ENCODE data around the gene CACNA1D. TPM values are rescaled to one million over a fixed set of nuclear protein-coding genes. Genes with fewer than 3 reads are reported as not detected.
A peak's percentile ranks its signal among the peaks of the same experiment; 100 is the strongest.
"Not testable (repeated sequence)": the region's sequence is repeated elsewhere in the genome, so short reads cannot be mapped to it uniquely, and the experiment has no call there.

CACNA1D gene
- total and polyA plus RNA-seq, 2 donors = 0.57 to 0.66 TPM

DNA sequence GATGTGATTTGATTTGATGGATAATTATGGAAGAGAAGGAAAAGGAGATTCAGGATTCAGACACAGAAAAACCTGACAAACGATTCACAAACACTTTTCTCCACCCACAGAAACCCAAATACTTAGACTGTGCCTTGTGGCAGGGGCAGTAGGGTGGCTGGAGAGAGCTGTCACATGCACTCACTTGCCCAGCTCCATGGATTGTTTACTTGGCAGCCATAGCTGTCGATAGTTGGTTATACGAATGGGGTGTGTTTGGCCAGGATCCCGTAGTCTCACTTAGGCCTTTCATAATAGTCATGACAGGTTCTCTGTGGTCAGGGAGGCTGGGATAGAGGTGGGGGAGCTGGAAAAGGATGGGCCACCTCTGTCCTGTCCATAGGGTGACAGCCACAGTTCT, 76.9 kb downstream of the CACNA1D start:
- Histone ChIP-seq H3K36me3 (ENCODE audit: control insufficient read depth in 2 of 2, insufficient read depth in 2 of 2, low read length in 1 of 2) (no peaks in the 10 kb centered on the region), H3K4me3 (ENCODE audit: low read length in 2 of 2) (no peak overlapping the region), H3K27ac (ENCODE audit: low read depth in 1 of 2, low read length in 1 of 2) (no peak overlapping the region), H3K27me3 (ENCODE audit: control insufficient read depth in 2 of 2, insufficient read depth in 1 of 2, low read length in 1 of 2) (no peaks in the 10 kb centered on the region), H3K4me1 (ENCODE audit: control insufficient read depth in 2 of 2, insufficient read depth in 2 of 2, low read length in 2 of 2) (no peaks in the 10 kb centered on the region), H3K9me3 (ENCODE audit: control insufficient read depth in 2 of 2, insufficient read depth in 1 of 2, low read length in 1 of 2) (no peaks in the 10 kb centered on the region)
- DNase-seq (ENCODE audit: low read depth in 6 of 9, low spot score in 9 of 9) = no peak
- 90% methylated on average over 4 of the region's 4 CpGs for WGBS

DNA sequence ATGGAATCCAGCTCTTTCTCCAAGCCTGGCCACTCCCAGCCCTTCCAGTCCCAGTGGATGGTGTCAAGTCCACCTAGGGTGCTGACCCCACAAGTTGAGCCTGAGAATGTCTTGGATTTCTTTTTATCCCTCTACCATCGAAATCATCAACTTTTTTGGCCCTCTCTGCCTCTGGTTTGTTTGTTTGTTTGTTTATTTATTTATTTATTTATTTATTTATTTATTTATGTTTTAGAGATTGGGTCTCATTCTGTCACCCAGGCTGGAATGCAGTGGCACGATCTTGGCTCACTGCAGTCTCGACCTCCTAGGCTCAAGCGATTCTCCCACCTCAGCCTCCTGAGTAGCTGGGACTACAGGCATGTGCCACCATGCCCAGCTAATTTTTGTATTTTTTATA, 77.8 kb downstream of the CACNA1D start:
- not testable (repeated sequence) for DNase-seq (ENCODE audit: low read depth in 6 of 9, low spot score in 9 of 9); H3K27ac ChIP-seq (ENCODE audit: low read depth in 1 of 2, low read length in 1 of 2); H3K4me3 ChIP-seq (ENCODE audit: low read length in 2 of 2); H3K36me3 ChIP-seq (ENCODE audit: control insufficient read depth in 2 of 2, insufficient read depth in 2 of 2, low read length in 1 of 2); H3K9me3 ChIP-seq (ENCODE audit: control insufficient read depth in 2 of 2, insufficient read depth in 1 of 2, low read length in 1 of 2); H3K4me1 ChIP-seq (ENCODE audit: control insufficient read depth in 2 of 2, insufficient read depth in 2 of 2, low read length in 2 of 2); H3K27me3 ChIP-seq (ENCODE audit: control insufficient read depth in 2 of 2, insufficient read depth in 1 of 2, low read length in 1 of 2)
- 97% methylated on average over 4 of the region's 4 CpGs for WGBS

DNA sequence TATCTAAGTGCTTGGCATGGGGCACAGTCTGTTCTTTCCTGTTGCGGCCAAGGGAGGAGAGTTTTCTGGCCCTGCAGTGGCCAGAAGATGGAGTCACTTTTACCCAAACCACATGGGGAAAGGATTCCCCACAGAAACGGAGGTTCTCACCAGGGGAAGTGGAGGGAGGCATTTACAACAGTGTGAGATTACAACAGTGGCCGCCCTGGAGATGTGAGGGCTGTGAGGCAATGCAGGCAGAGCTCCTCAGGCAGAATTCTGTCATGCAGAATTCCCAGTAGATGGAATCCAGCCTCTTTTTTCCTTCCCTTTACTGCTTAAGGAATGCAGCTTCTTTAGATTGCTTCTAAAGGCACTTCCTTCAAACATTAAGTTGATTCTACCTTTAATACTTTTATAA, 83.1 kb downstream of the CACNA1D start:
- Histone ChIP-seq H3K9me3 (ENCODE audit: control insufficient read depth in 2 of 2, insufficient read depth in 1 of 2, low read length in 1 of 2) (no peaks in the 10 kb centered on the region), H3K4me3 (ENCODE audit: low read length in 2 of 2) (no peak overlapping the region), H3K27ac (ENCODE audit: low read depth in 1 of 2, low read length in 1 of 2) (no peak overlapping the region), H3K36me3 (ENCODE audit: control insufficient read depth in 2 of 2, insufficient read depth in 2 of 2, low read length in 1 of 2) (no peaks in the 10 kb centered on the region), H3K4me1 (ENCODE audit: control insufficient read depth in 2 of 2, insufficient read depth in 2 of 2, low read length in 2 of 2) (peaks cover 0 to 7% of the 10 kb centered on the region in 2 donors), H3K27me3 (ENCODE audit: control insufficient read depth in 2 of 2, insufficient read depth in 1 of 2, low read length in 1 of 2) (no peaks in the 10 kb centered on the region)
- no peak for DNase-seq (ENCODE audit: low read depth in 6 of 9, low spot score in 9 of 9)
- 79% methylated on average over 3 of the region's 3 CpGs for WGBS

DNA sequence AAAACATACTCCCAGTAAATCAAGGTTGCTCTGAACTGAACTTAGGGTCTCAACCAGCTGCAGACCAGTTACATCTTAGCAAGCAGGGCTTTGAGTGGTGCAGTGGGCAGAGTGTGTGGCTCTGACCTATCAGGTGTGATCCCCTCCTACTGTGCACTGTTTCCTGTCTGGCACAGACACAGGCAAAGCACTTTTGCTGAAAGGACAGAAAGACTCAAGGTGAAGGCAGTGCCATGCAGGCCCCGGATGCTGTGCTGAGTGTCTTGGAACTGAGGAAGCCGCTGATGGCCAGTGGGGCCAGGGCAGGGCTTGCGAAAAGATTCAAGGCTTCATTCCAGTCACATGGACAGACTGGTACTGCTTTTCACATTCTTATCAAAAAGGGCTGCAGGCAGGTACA, 85.2 kb downstream of the CACNA1D start:
- Histone ChIP-seq H3K9me3 (ENCODE audit: control insufficient read depth in 2 of 2, insufficient read depth in 1 of 2, low read length in 1 of 2) (no peaks in the 10 kb centered on the region), H3K4me1 (ENCODE audit: control insufficient read depth in 2 of 2, insufficient read depth in 2 of 2, low read length in 2 of 2) (peaks cover 0 to 8% of the 10 kb centered on the region in 2 donors), H3K27me3 (ENCODE audit: control insufficient read depth in 2 of 2, insufficient read depth in 1 of 2, low read length in 1 of 2) (no peaks in the 10 kb centered on the region), H3K4me3 (ENCODE audit: low read length in 2 of 2) (no peak overlapping the region), H3K27ac (ENCODE audit: low read depth in 1 of 2, low read length in 1 of 2) (no peak overlapping the region), H3K36me3 (ENCODE audit: control insufficient read depth in 2 of 2, insufficient read depth in 2 of 2, low read length in 1 of 2) (no peaks in the 10 kb centered on the region)
- WGBS = 94% methylated on average over 3 of the region's 3 CpGs
- no peak for DNase-seq (ENCODE audit: low read depth in 6 of 9, low spot score in 9 of 9)

DNA sequence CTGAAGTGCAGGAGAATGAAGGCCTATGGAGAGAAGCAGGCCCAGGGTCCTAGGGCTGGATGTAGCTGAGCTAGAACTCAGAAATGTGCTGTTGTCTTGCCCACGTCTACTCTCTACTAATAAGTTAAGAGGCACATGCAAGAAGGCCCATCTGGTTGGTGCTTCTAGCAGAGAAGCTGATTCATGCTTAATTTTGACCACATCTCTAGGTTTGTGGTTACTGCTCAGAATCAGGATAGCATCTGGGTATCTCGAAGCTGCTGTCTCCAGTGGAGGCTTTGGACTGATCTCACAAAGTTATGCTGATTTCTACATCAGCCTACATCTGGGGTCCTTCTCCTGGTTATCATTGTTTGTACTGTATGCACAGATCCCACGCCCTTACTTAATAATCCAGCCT, 87.3 kb downstream of the CACNA1D start:
- 15% methylated on average over 3 of the region's 3 CpGs for WGBS
- Histone ChIP-seq H3K27ac (ENCODE audit: low read depth in 1 of 2, low read length in 1 of 2) (no peak overlapping the region), H3K36me3 (ENCODE audit: control insufficient read depth in 2 of 2, insufficient read depth in 2 of 2, low read length in 1 of 2) (no peaks in the 10 kb centered on the region), H3K4me1 (ENCODE audit: control insufficient read depth in 2 of 2, insufficient read depth in 2 of 2, low read length in 2 of 2) (peaks cover 0 to 8% of the 10 kb centered on the region in 2 donors), H3K4me3 (ENCODE audit: low read length in 2 of 2) (no peak overlapping the region), H3K9me3 (ENCODE audit: control insufficient read depth in 2 of 2, insufficient read depth in 1 of 2, low read length in 1 of 2) (no peaks in the 10 kb centered on the region), H3K27me3 (ENCODE audit: control insufficient read depth in 2 of 2, insufficient read depth in 1 of 2, low read length in 1 of 2) (no peaks in the 10 kb centered on the region)
- DNase-seq (ENCODE audit: low read depth in 6 of 9, low spot score in 9 of 9) = peak in 4 of 9 donors; percentile 10 to 60 (median 17)

DNA sequence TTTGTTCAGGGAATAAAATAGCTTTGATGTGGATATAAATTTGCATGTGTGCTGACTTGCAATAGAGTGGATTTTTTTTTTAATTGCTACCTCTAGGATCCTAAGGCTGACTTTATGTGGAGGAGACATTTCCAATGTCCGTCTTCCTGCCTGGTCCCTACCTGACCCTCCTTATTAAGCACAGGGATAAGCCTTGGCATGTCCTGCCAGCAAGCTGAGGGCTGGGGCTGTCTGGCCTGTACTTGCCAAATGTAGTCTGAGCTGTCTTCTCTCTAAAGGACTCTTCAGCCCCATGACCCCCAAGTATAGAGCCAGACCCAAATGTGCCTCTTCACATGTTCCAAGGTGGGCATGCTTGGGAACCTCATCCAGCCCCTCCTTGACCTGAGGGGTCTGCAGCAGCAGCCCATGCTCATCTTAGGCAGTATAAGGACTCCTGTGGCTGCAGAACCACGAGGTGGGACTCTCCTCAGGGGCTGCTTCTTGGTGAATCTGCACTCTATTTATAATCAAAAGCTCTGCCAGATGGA, 88.8 kb downstream of the CACNA1D start:
- Histone ChIP-seq H3K27me3 (ENCODE audit: control insufficient read depth in 2 of 2, insufficient read depth in 1 of 2, low read length in 1 of 2) (no peaks in the 10 kb centered on the region), H3K4me1 (ENCODE audit: control insufficient read depth in 2 of 2, insufficient read depth in 2 of 2, low read length in 2 of 2) (peaks cover 0 to 8% of the 10 kb centered on the region in 2 donors), H3K4me3 (ENCODE audit: low read length in 2 of 2) (no peak overlapping the region), H3K36me3 (ENCODE audit: control insufficient read depth in 2 of 2, insufficient read depth in 2 of 2, low read length in 1 of 2) (no peaks in the 10 kb centered on the region), H3K27ac (ENCODE audit: low read depth in 1 of 2, low read length in 1 of 2) (no peak overlapping the region), H3K9me3 (ENCODE audit: control insufficient read depth in 2 of 2, insufficient read depth in 1 of 2, low read length in 1 of 2) (no peaks in the 10 kb centered on the region)
- no peak for DNase-seq (ENCODE audit: low read depth in 6 of 9, low spot score in 9 of 9)
- WGBS = 88% methylated on average over 2 of the region's 2 CpGs

DNA sequence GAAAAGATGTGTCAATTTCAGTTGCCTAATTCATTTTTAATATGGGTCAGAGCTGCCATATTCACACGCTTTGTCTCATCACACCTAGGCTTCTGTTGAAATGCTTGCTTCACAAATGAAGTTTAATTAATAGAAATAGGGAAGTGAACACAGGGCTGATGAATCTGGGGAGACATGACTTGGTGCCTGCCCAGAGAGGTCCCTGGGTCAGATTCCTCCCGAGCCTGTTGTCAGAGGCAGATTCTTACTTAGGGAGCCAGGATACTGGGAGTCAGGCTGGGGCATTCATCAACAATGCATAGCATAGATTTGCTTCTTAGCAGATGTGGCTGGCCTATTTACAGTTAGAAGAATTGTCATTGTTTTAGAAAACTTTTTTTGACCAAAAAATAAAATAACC, 90.6 kb downstream of the CACNA1D start:
- no peak overlapping the region for H3K27ac ChIP-seq (ENCODE audit: low read depth in 1 of 2, low read length in 1 of 2)
- H3K4me3 ChIP-seq (ENCODE audit: low read length in 2 of 2) = no peak overlapping the region
- no peaks in the 10 kb centered on the region for H3K36me3 ChIP-seq (ENCODE audit: control insufficient read depth in 2 of 2, insufficient read depth in 2 of 2, low read length in 1 of 2)
- no peaks in the 10 kb centered on the region for H3K27me3 ChIP-seq (ENCODE audit: control insufficient read depth in 2 of 2, insufficient read depth in 1 of 2, low read length in 1 of 2)
- no peak for DNase-seq (ENCODE audit: low read depth in 6 of 9, low spot score in 9 of 9)
- H3K4me1 ChIP-seq (ENCODE audit: control insufficient read depth in 2 of 2, insufficient read depth in 2 of 2, low read length in 2 of 2) = peaks cover 0 to 8% of the 10 kb centered on the region in 2 donors
- no peaks in the 10 kb centered on the region for H3K9me3 ChIP-seq (ENCODE audit: control insufficient read depth in 2 of 2, insufficient read depth in 1 of 2, low read length in 1 of 2)
- 90% methylated on average over 2 of the region's 2 CpGs for WGBS

DNA sequence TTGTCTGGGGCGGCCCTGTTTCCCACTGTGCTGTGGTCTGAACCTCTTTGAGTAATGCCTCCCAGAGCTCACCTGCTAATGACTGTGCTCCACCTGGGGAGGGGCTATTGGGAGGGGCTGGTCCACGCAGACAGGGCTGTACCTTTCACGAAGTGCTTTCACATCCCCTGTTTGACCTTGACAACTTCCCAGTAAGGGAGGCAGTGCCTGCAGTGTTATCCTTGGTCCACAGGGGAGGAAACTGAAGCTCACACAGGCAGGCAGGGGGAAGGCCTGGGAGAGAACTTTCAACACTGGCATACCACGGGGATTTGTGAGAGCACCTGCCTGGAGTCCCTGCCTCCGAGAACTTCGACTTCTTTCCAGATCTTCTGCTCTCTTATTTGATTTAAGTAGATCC, 91.2 kb downstream of the CACNA1D start:
- Histone ChIP-seq H3K9me3 (ENCODE audit: control insufficient read depth in 2 of 2, insufficient read depth in 1 of 2, low read length in 1 of 2) (no peaks in the 10 kb centered on the region), H3K4me3 (ENCODE audit: low read length in 2 of 2) (no peak overlapping the region), H3K36me3 (ENCODE audit: control insufficient read depth in 2 of 2, insufficient read depth in 2 of 2, low read length in 1 of 2) (no peaks in the 10 kb centered on the region), H3K27ac (ENCODE audit: low read depth in 1 of 2, low read length in 1 of 2) (no peak overlapping the region), H3K27me3 (ENCODE audit: control insufficient read depth in 2 of 2, insufficient read depth in 1 of 2, low read length in 1 of 2) (no peaks in the 10 kb centered on the region), H3K4me1 (ENCODE audit: control insufficient read depth in 2 of 2, insufficient read depth in 2 of 2, low read length in 2 of 2) (peaks cover 0 to 8% of the 10 kb centered on the region in 2 donors)
- DNase-seq (ENCODE audit: low read depth in 6 of 9, low spot score in 9 of 9) = no peak
- WGBS = 94% methylated on average over 6 of the region's 6 CpGs

DNA sequence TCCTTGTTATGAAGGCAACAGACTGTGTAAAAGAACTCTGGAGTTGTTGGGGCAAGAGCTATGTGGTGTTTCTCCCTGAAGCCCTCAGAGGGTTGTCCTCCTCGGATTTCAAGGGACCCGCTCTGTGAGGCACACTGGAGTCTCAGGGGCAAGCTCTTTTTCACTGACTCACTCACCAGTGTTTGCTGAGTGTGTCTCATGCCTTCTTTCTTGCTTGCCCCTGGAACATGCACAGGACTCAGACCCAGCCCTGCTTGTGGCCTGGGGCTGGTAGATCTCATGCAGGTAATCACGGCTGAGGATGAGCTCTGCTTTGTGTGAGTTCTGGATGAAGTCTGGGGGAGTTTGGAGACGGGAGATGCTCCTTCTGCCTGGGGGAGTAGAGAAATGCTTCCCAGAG, 93.7 kb downstream of the CACNA1D start:
- H3K27ac ChIP-seq (ENCODE audit: low read depth in 1 of 2, low read length in 1 of 2) = no peak overlapping the region
- no peaks in the 10 kb centered on the region for H3K36me3 ChIP-seq (ENCODE audit: control insufficient read depth in 2 of 2, insufficient read depth in 2 of 2, low read length in 1 of 2)
- H3K4me1 ChIP-seq (ENCODE audit: control insufficient read depth in 2 of 2, insufficient read depth in 2 of 2, low read length in 2 of 2) = no peaks in the 10 kb centered on the region
- no peak for DNase-seq (ENCODE audit: low read depth in 6 of 9, low spot score in 9 of 9)
- no peak overlapping the region for H3K4me3 ChIP-seq (ENCODE audit: low read length in 2 of 2)
- H3K27me3 ChIP-seq (ENCODE audit: control insufficient read depth in 2 of 2, insufficient read depth in 1 of 2, low read length in 1 of 2) = no peaks in the 10 kb centered on the region
- WGBS = 92% methylated on average over 4 of the region's 4 CpGs
- H3K9me3 ChIP-seq (ENCODE audit: control insufficient read depth in 2 of 2, insufficient read depth in 1 of 2, low read length in 1 of 2) = no peaks in the 10 kb centered on the region

DNA sequence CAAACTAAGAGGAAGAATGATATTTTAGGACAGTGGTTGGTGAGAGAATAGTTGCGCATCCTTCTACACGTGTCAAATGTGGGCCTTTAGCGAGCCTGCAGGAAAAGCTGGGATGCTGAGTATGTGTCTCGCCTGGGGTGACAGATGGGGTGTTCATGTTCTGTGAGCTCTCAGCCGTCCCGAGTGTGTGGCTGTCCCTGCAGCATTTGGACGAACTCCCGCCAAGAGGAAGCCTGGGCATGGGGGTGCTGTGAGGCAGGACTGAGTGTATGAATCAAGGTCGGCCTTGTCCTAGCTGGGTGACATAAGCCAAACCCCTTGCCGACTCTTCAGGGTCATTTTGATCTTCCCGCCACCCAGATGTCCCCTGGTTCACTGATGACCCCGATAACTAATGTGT, 94.8 kb downstream of the CACNA1D start:
- no peak overlapping the region for H3K27ac ChIP-seq (ENCODE audit: low read depth in 1 of 2, low read length in 1 of 2)
- DNase-seq (ENCODE audit: low read depth in 6 of 9, low spot score in 9 of 9) = no peak
- H3K27me3 ChIP-seq (ENCODE audit: control insufficient read depth in 2 of 2, insufficient read depth in 1 of 2, low read length in 1 of 2) = no peaks in the 10 kb centered on the region
- WGBS = 98% methylated on average over 12 of the region's 12 CpGs
- no peaks in the 10 kb centered on the region for H3K9me3 ChIP-seq (ENCODE audit: control insufficient read depth in 2 of 2, insufficient read depth in 1 of 2, low read length in 1 of 2)
- no peak overlapping the region for H3K4me3 ChIP-seq (ENCODE audit: low read length in 2 of 2)
- H3K4me1 ChIP-seq (ENCODE audit: control insufficient read depth in 2 of 2, insufficient read depth in 2 of 2, low read length in 2 of 2) = no peaks in the 10 kb centered on the region
- no peaks in the 10 kb centered on the region for H3K36me3 ChIP-seq (ENCODE audit: control insufficient read depth in 2 of 2, insufficient read depth in 2 of 2, low read length in 1 of 2)
